Choroid plexus epithelial cell (primary cell): Measurements from ENCODE around the gene ODR4.

Experiments
- DNase-seq: peaks from one replicate; pipeline ENCODE4 v3.0.0-alpha.2; 2010; ENCODE audit warnings: low read depth
- H3K4me3 ChIP-seq: 2 replicates; pipeline ENCODE4 v1.5.1; 2011; ENCODE audit warnings: low read depth, mild to moderate bottlenecking, control low read depth, low read length, moderate library complexity
- TF ChIP-seq, protein P1 (sequence below): conservative IDR thresholded peaks from 2 replicates; pipeline ENCODE4 v1.5.1; 2011; ENCODE audit warnings: low read depth, mild to moderate bottlenecking, control low read depth, inconsistent platforms, low read length, moderate library complexity

The ODR4 gene

DNA sequence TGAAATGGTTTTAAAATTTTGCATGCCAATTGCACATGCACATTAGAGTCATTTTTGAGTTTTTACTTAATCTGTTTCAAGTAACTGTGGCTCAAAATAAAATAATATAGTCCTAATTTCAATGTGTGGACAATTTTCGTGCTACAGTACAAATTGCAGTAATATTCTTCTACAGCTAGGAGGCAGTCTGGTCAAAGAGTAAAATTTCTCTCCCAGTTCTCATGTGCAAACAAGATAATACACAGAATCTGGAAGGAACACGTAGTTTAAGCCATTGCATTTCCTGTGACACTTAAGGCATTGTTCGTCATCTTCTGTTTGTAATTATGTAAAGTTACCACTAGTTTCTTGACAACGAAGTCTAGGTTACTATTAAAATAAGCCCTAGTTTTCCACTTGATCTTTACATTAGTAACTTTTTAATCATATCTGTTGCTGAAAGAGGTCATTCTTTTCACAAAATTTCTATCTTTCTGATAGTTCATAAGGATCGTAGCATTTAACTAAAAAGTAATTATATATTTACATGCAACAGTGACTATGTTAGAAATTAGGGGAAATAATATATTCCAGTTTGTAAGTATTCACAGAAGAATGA is 28.9 kb downstream of the ODR4 start:
- DNase-seq = peak; percentile 86
- TF ChIP-seq, protein P1, sequence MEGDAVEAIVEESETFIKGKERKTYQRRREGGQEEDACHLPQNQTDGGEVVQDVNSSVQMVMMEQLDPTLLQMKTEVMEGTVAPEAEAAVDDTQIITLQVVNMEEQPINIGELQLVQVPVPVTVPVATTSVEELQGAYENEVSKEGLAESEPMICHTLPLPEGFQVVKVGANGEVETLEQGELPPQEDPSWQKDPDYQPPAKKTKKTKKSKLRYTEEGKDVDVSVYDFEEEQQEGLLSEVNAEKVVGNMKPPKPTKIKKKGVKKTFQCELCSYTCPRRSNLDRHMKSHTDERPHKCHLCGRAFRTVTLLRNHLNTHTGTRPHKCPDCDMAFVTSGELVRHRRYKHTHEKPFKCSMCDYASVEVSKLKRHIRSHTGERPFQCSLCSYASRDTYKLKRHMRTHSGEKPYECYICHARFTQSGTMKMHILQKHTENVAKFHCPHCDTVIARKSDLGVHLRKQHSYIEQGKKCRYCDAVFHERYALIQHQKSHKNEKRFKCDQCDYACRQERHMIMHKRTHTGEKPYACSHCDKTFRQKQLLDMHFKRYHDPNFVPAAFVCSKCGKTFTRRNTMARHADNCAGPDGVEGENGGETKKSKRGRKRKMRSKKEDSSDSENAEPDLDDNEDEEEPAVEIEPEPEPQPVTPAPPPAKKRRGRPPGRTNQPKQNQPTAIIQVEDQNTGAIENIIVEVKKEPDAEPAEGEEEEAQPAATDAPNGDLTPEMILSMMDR = peak; percentile 69
- H3K4me3 ChIP-seq = no peak overlapping the region

- peak; percentile 13 for DNase-seq
- no peak overlapping the region for H3K4me3 ChIP-seq
- TF ChIP-seq, protein P1 = no peak
Observed at GRCh38 chr1:186409091-186409490, 33.5 kb downstream of the ODR4 start.

DNA sequence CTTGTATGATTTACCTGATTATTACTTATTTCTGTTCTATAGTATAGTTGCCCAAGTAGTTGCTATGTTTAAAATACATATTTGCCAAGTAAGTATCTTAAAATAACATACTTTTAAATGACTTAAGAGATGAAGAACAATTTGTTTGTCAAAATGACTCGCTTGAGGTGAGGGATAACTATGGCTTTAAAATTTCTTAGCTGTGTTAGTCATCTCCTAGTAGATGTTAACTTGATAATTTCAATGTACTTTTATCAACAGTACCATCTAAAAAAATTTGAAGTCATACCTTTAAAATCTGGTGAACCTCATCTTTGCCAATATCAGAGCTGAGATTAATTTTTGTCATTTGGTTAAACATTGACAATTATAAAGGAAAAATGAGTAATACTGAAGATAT is 37.7 kb downstream of the ODR4 start:
- H3K4me3 ChIP-seq = no peak overlapping the region
- DNase-seq = no peak
- TF ChIP-seq, protein P1 = no peak

GRCh38 chr1:186418503-186418902 is 42.9 kb downstream of the ODR4 start:
- no peak overlapping the region for H3K4me3 ChIP-seq
- TF ChIP-seq, protein P1 = no peak
- DNase-seq = peak; percentile 47

DNA sequence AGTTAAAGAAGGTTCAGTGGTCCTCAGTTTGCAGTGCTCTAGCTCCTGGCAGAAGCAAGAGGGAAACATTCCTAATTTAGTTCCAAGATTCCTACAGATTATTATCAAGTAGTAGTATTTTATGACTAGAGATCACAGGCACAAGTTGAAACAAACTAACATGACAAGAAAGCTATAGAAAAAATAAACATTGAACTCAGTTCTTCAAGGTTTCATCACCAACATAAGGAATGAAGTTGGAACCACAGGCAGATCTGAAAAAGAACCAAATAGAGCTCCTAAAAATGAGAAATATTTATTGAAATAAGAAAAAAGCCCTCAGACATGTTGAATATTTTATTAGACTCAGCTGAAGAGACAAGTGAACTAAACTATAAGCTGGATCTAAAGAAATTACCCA is 44.7 kb downstream of the ODR4 start:
- no peak overlapping the region for H3K4me3 ChIP-seq
- DNase-seq = peak; percentile 26
- TF ChIP-seq, protein P1 = no peak

DNA sequence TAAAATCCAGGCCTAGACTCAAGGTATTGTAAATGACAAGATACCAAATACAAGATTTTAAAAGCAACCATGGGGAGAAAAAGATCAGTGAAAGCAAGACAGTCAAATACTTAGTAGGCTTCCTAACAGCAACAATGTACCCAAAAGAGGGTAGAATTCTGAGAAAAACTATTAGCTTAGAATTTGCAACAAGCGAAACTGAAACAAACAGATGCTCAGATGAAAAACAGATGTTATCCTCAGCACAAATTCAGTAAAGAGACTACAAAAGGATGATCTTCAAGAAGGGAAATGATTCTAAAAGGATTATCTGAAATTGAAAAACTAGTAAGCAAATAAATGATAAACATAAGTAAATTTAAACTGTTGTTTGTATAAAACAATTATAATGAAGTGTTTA is 45.3 kb downstream of the ODR4 start:
- DNase-seq = peak; percentile 42
- no peak overlapping the region for H3K4me3 ChIP-seq
- TF ChIP-seq, protein P1 = no peak

- DNase-seq = peak; percentile 7
- TF ChIP-seq, protein P1 = no peak
- H3K4me3 ChIP-seq = no peak overlapping the region
Observed at GRCh38 chr1:186421446-186421845, 45.8 kb downstream of the ODR4 start.
